IPS DF 4.7 (cell line): Measurements from ENCODE around the gene GNB1.

Experiments used
- DNase-seq: peaks from one replicate; pipeline ENCODE4 v3.0.0-alpha.2; 2013; ENCODE audit warnings: low spot score; ENCODE audit errors: extremely low read depth

The GNB1 gene

GRCh38 chr1:1910651-1911331 is 19.9 kb upstream of the GNB1 start:
- DNase-seq: no peak

- DNase-seq: no peak
These were observed 19.2 kb upstream of the GNB1 start for GRCh38 chr1:1910033-1910465.

- no peak for DNase-seq
These were observed 17.6 kb upstream of the GNB1 start for GRCh38 chr1:1908506-1908791.

- no peak for DNase-seq
These were observed 16.3 kb upstream of the GNB1 start for GRCh38 chr1:1907098-1907736.

GRCh38 chr1:1906185-1907097 is 15.6 kb upstream of the GNB1 start:
- DNase-seq: no peak

- no peak for DNase-seq
These were observed 12.3 kb upstream of the GNB1 start for GRCh38 chr1:1903224-1903623.

- no peak for DNase-seq
These were observed 10.9 kb upstream of the GNB1 start for GRCh38 chr1:1901641-1902294.

- DNase-seq: no peak
These were observed 10.2 kb upstream of the GNB1 start for GRCh38 chr1:1900883-1901640.

GRCh38 chr1:1899967-1900327 is 9.1 kb upstream of the GNB1 start:
- DNase-seq: no peak

GRCh38 chr1:1899266-1899966 is 8.5 kb upstream of the GNB1 start:
- DNase-seq: no peak

GRCh38 chr1:1898246-1898933 is 7.5 kb upstream of the GNB1 start:
- DNase-seq: no peak

GRCh38 chr1:1895456-1896336 is 4.8 kb upstream of the GNB1 start:
- DNase-seq: no peak

GRCh38 chr1:1895060-1895418 is 4.2 kb upstream of the GNB1 start:
- no peak for DNase-seq

- no peak for DNase-seq
These were observed 3.6 kb upstream of the GNB1 start for GRCh38 chr1:1894354-1895059.

- no peak for DNase-seq
These were observed 3.1 kb upstream of the GNB1 start for GRCh38 chr1:1893997-1894353.

- no peak for DNase-seq
These were observed 2.6 kb upstream of the GNB1 start for GRCh38 chr1:1893291-1893985.

- DNase-seq: no peak
These were observed 1.9 kb upstream of the GNB1 start for GRCh38 chr1:1892763-1893120.
